GM23338 (cell line): ENCODE data around the gene PTPRN2. TPM values are rescaled to one million over a fixed set of nuclear protein-coding genes. Genes with fewer than 3 reads are reported as not detected.
"Not testable (repeated sequence)": the region's sequence is repeated elsewhere in the genome, so short reads cannot be mapped to it uniquely, and the experiment has no call there.

Source experiments
- ATAC-seq: fragments of 200-7000 bp; cut with Tn5 transposase; 3 replicates; pipeline ENCODE4 v1.9.1; 2020
- DNase-seq: peaks from one replicate; pipeline ENCODE4 v3.0.0-alpha.2; 2015; ENCODE audit warnings: low spot score
- H2AFZ ChIP-seq: fragments of 200-600 bp; sonication (generic); 2 replicates; pipeline ENCODE4 v1.8.0; 2016; ENCODE audit warnings: antibody characterized with exemption, mild to moderate bottlenecking, moderate library complexity
- H3F3A ChIP-seq: fragments of 200-600 bp; sonication (generic); replicated peaks from 2 replicates; pipeline ENCODE4 v1.8.0; 2017; ENCODE audit warnings: antibody characterized with exemption, mixed run types, low read depth
- H3K27ac ChIP-seq: fragments of 200-600 bp; sonication (generic); 2 replicates; pipeline ENCODE4 v1.6.1; 2016; ENCODE audit warnings: low read depth
- H3K27me3 ChIP-seq: fragments of 200-600 bp; sonication (generic); 2 replicates; pipeline ENCODE4 v1.8.0; 2016; ENCODE audit warnings: mild to moderate bottlenecking, mixed run types, moderate library complexity; ENCODE audit not compliant: insufficient read depth
- H3K36me3 ChIP-seq: fragments of 200-600 bp; sonication (generic); 2 replicates; pipeline ENCODE4 v1.8.0; 2016; ENCODE audit warnings: mild to moderate bottlenecking; ENCODE audit not compliant: insufficient read depth
- H3K4me1 ChIP-seq: fragments of 200-600 bp; sonication (generic); 2 replicates; pipeline ENCODE4 v1.8.0; 2016; ENCODE audit warnings: mild to moderate bottlenecking, moderate library complexity; ENCODE audit not compliant: insufficient read depth
- H3K4me2 ChIP-seq: fragments of 200-600 bp; sonication (generic); 2 replicates; pipeline ENCODE4 v1.7.1; 2017; ENCODE audit warnings: mixed run types
- H3K4me3 ChIP-seq: fragments of 200-600 bp; sonication (generic); 2 replicates; pipeline ENCODE4 v1.6.1; 2016; ENCODE audit warnings: mixed run types
- H3K79me2 ChIP-seq: fragments of 200-600 bp; sonication (generic); replicated peaks from 2 replicates; pipeline ENCODE4 v1.8.0; 2017; ENCODE audit warnings: mild to moderate bottlenecking; ENCODE audit not compliant: insufficient read depth
- H3K9me2 ChIP-seq: fragments of 200-600 bp; sonication (generic); 2 replicates; pipeline ENCODE4 v1.8.0; 2017; ENCODE audit not compliant: insufficient read depth
- H4K20me1 ChIP-seq: fragments of 200-600 bp; sonication (generic); replicated peaks from 2 replicates; pipeline ENCODE4 v1.8.0; 2017; ENCODE audit warnings: mild to moderate bottlenecking; ENCODE audit not compliant: insufficient read depth
- H3K27ac Mint-ChIP-seq: 2 replicates; pipeline ENCODE4 v1.8.0; 2020; ENCODE audit warnings: inconsistent platforms, mild to moderate bottlenecking, moderate library complexity, mixed read lengths
- H3K27me3 Mint-ChIP-seq: 3 replicates; pipeline ENCODE4 v1.8.0; 2022; ENCODE audit warnings: low read depth, mild to moderate bottlenecking, moderate library complexity, mixed read lengths, inconsistent platforms; ENCODE audit not compliant: insufficient read depth, poor library complexity
- H3K36me3 Mint-ChIP-seq: 3 replicates; pipeline ENCODE4 v1.8.0; 2021; ENCODE audit warnings: low read depth, mild to moderate bottlenecking, inconsistent platforms, moderate library complexity, mixed read lengths
- H3K4me1 Mint-ChIP-seq: 3 replicates; pipeline ENCODE4 v1.8.0; 2020; ENCODE audit warnings: mild to moderate bottlenecking, inconsistent platforms, mixed read lengths
- H3K4me3 Mint-ChIP-seq: 3 replicates; pipeline ENCODE4 v1.8.0; 2021; ENCODE audit warnings: moderate library complexity, mild to moderate bottlenecking, inconsistent platforms, mixed read lengths
- H3K9me3 Mint-ChIP-seq: 3 replicates; pipeline ENCODE4 v1.8.0; 2020; ENCODE audit warnings: moderate library complexity, mild to moderate bottlenecking, inconsistent platforms, mixed read lengths
- EZH2 ChIP-seq: fragments of 200-600 bp; sonication (generic); IDR thresholded peaks from one replicate; pipeline ENCODE4 v1.8.0; 2017; ENCODE audit warnings: antibody characterized with exemption, mild to moderate bottlenecking, low read depth; ENCODE audit not compliant: unreplicated experiment
- EZH2phosphoT487 ChIP-seq: fragments of 200-600 bp; sonication (generic); IDR thresholded peaks from one replicate; pipeline ENCODE4 v1.8.1; 2018; ENCODE audit warnings: antibody characterized with exemption; ENCODE audit not compliant: unreplicated experiment
- POLR2AphosphoS5 ChIP-seq: IDR thresholded peaks from 2 replicates; pipeline ENCODE4 v1.6.1; 2016; ENCODE audit warnings: antibody characterized with exemption, low read depth
- REST ChIP-seq: IDR thresholded peaks from one replicate; pipeline ENCODE4 v1.6.1; 2018; ENCODE audit warnings: antibody characterized with exemption; ENCODE audit not compliant: unreplicated experiment
- ZNF114 ChIP-seq: fragments of 250-450 bp; sonication (Bioruptor Pico); IDR thresholded peaks from 2 replicates; pipeline ENCODE4 v1.5.0; 2020; ENCODE audit warnings: mild to moderate bottlenecking, moderate library complexity
- polyA plus RNA-seq: library from polyadenylated mRNA; unstranded; fragments of >200 nt; fragmentation: Nextera tagmentation; extraction: Ambion mirVana; gene quantifications from 2 replicates; pipeline ENCODE4 v1.2.1, GENCODE V29; 2016
- total RNA-seq: library from RNA; depleted of rRNA; stranded (reverse); fragments of >200 nt; shearing (Covaris generic); gene quantifications from 2 replicates; pipeline ENCODE4 v1.2.3, GENCODE V29; 2014

PTPRN2 gene
- total and polyA plus RNA-seq, 2 experiments from 2014 or later: 0.87 to 4.0 TPM

GRCh38 chr7:158332516-158332915 lies 255.1 kb downstream of the PTPRN2 start:
- not testable (repeated sequence) for H3K27ac Mint-ChIP-seq, H3K9me2 ChIP-seq, H4K20me1 ChIP-seq, H3K4me1 ChIP-seq, H3K4me2 ChIP-seq, H3K4me1 Mint-ChIP-seq, H3K27me3 ChIP-seq, ATAC-seq, DNase-seq, H3K4me3 Mint-ChIP-seq, H3K27ac ChIP-seq, H2AFZ ChIP-seq, H3K4me3 ChIP-seq, H3K79me2 ChIP-seq, H3F3A ChIP-seq, H3K36me3 ChIP-seq
- H3K9me3 Mint-ChIP-seq: peaks cover 78% of the 10 kb centered on the region
- H3K36me3 Mint-ChIP-seq: peaks cover 52% of the 10 kb centered on the region
- peaks cover 20% of the 10 kb centered on the region for H3K27me3 Mint-ChIP-seq

- not testable (repeated sequence) for H3K4me3 Mint-ChIP-seq, DNase-seq, H3K27ac Mint-ChIP-seq, H3K27me3 ChIP-seq, H3F3A ChIP-seq, H3K4me3 ChIP-seq, H2AFZ ChIP-seq, H3K36me3 ChIP-seq, H3K79me2 ChIP-seq, H4K20me1 ChIP-seq, ATAC-seq, H3K4me1 Mint-ChIP-seq, H3K27ac ChIP-seq, H3K4me1 ChIP-seq, H3K9me2 ChIP-seq, H3K4me2 ChIP-seq
- peaks cover 78% of the 10 kb centered on the region for H3K9me3 Mint-ChIP-seq
- H3K27me3 Mint-ChIP-seq: peaks cover 20% of the 10 kb centered on the region
- H3K36me3 Mint-ChIP-seq: peaks cover 54% of the 10 kb centered on the region
Measured at GRCh38 chr7:158331826-158332450, 255.7 kb downstream of the PTPRN2 start.

GRCh38 chr7:158329686-158330085 lies 257.9 kb downstream of the PTPRN2 start:
- no peak overlapping the region for H3K4me3 Mint-ChIP-seq
- no peak overlapping the region for H3K27ac Mint-ChIP-seq
- H3K36me3 Mint-ChIP-seq: peaks cover 61% of the 10 kb centered on the region
- peaks cover 91% of the 10 kb centered on the region for H3K9me3 Mint-ChIP-seq
- Histone ChIP-seq H3K27ac (no peak overlapping the region), H3F3A (peaks cover 11% of the 10 kb centered on the region), H3K79me2 (no peaks in the 10 kb centered on the region), H3K27me3 (no peaks in the 10 kb centered on the region), H3K9me2 (no peaks in the 10 kb centered on the region), H2AFZ (no peak overlapping the region), H3K36me3 (no peaks in the 10 kb centered on the region), H3K4me2 (no peak overlapping the region), H3K4me1 (no peaks in the 10 kb centered on the region), H4K20me1 (no peaks in the 10 kb centered on the region), H3K4me3 (no peak overlapping the region)
- TF ChIP-seq EZH2phosphoT487 (no peak), ZNF114 (no peak), EZH2 (no peak), POLR2AphosphoS5 (no peak)
- H3K4me1 Mint-ChIP-seq: no peaks in the 10 kb centered on the region
- DNase-seq (no peak), ATAC-seq (no peak)
- peaks cover 18% of the 10 kb centered on the region for H3K27me3 Mint-ChIP-seq

GRCh38 chr7:158329014-158329610 lies 258.5 kb downstream of the PTPRN2 start:
- H3K4me1 Mint-ChIP-seq: no peaks in the 10 kb centered on the region
- no peak overlapping the region for H3K4me3 Mint-ChIP-seq
- TF ChIP-seq EZH2phosphoT487 (no peak), REST (no peak)
- no peak overlapping the region for H3K27ac Mint-ChIP-seq
- DNase-seq (no peak), ATAC-seq (no peak)
- Histone ChIP-seq H3K4me2 (no peak overlapping the region), H3K4me1 (no peaks in the 10 kb centered on the region), H3K9me2 (no peaks in the 10 kb centered on the region), H3K4me3 (no peak overlapping the region), H3K36me3 (no peaks in the 10 kb centered on the region), H4K20me1 (no peaks in the 10 kb centered on the region), H3F3A (peaks cover 11% of the 10 kb centered on the region), H3K27me3 (no peaks in the 10 kb centered on the region), H3K27ac (no peak overlapping the region), H3K79me2 (no peaks in the 10 kb centered on the region), H2AFZ (no peak overlapping the region)
- peaks cover 63% of the 10 kb centered on the region for H3K36me3 Mint-ChIP-seq
- peaks cover 92% of the 10 kb centered on the region for H3K9me3 Mint-ChIP-seq
- peaks cover 18% of the 10 kb centered on the region for H3K27me3 Mint-ChIP-seq
